Measurements from ENCODE around the gene MARCHF2.
A peak's percentile ranks its signal among the peaks of the same experiment; 100 is the strongest.
"Not testable (repeated sequence)": the region's sequence is repeated elsewhere in the genome, so short reads cannot be mapped to it uniquely, and the experiment has no call there.

The MARCHF2 gene

GRCh38 chr19:8441725-8442544 is 28.8 kb downstream of the MARCHF2 start:
- no peaks in the 10 kb centered on the region for H3K27me3 ChIP-seq (ENCODE audit: insufficient read depth, low read length, poor library complexity)
- no peak overlapping the region for H2BK120ac ChIP-seq (ENCODE audit: low read depth, low read length)
- H4K8ac ChIP-seq (ENCODE audit: low read depth, low read length): no peak overlapping the region
- no peaks in the 10 kb centered on the region for H3K36me3 ChIP-seq (ENCODE audit: control insufficient read depth, insufficient read depth, low read length)
- no peak overlapping the region for H3K9ac ChIP-seq (ENCODE audit: low read length)
- no peak overlapping the region for H3K4ac ChIP-seq (ENCODE audit: low read depth, low read length)
- no peak overlapping the region for H2BK15ac ChIP-seq (replicated peaks; ENCODE audit: low read depth)
- H2BK5ac ChIP-seq (ENCODE audit: low read length): no peak overlapping the region
- DNase-seq: no peak
- H3K56ac ChIP-seq (ENCODE audit: low read length): no peak overlapping the region
- no peak overlapping the region for H2AK5ac ChIP-seq (ENCODE audit: low read length)
- no peak overlapping the region for H3K27ac ChIP-seq (ENCODE audit: low read depth, low read length)
- no peaks in the 10 kb centered on the region for H3K79me1 ChIP-seq (ENCODE audit: low read length)
- no peak overlapping the region for H3K4me2 ChIP-seq (ENCODE audit: low read length)
- WGBS (ENCODE audit: extremely low coverage, insufficient coverage, low lambda C conversion rate): no CpG with 5 or more reads among the region's 6 CpGs
- H3K4me1 ChIP-seq (ENCODE audit: control insufficient read depth, low read depth, low read length): no peaks in the 10 kb centered on the region
- no peak overlapping the region for H3K4me3 ChIP-seq (ENCODE audit: low read length)
- H3K18ac ChIP-seq (ENCODE audit: low read length): no peak overlapping the region
- no peak overlapping the region for H4K5ac ChIP-seq (ENCODE audit: low read length)
- H3K79me2 ChIP-seq (ENCODE audit: control insufficient read depth, insufficient read depth, low read length): peaks cover 21% of the 10 kb centered on the region
- no peak overlapping the region for H3K23ac ChIP-seq (ENCODE audit: low read length)

GRCh38 chr19:8444140-8444676 is 31.1 kb downstream of the MARCHF2 start:
- peak overlapping the region; percentile 55 for H3K27ac ChIP-seq (ENCODE audit: low read depth, low read length)
- WGBS (ENCODE audit: extremely low coverage, insufficient coverage, low lambda C conversion rate): no CpG with 5 or more reads among the region's 32 CpGs

GRCh38 chr19:8444677-8445487 is 31.8 kb downstream of the MARCHF2 start, which contains the start of gene HNRNPM:
Gene HNRNPM, plus strand, starts transcription at chr19:8444975. Its CDS starts 24 bp downstream, at chr19:8444999.
- Histone ChIP-seq H3K56ac (ENCODE audit: low read length) (peak within 1 kb of the TSS; percentile 99), H3K27me3 (ENCODE audit: insufficient read depth, low read length, poor library complexity) (no peaks in the 10 kb centered on the region), H3K79me1 (ENCODE audit: low read length) (no peaks in the 10 kb centered on the region), H3K27ac (ENCODE audit: low read depth, low read length) (peak within 1 kb of the TSS; percentile 67), H2BK120ac (ENCODE audit: low read depth, low read length) (peak within 1 kb of the TSS; percentile 7), H3K4me3 (ENCODE audit: low read length) (peak within 1 kb of the TSS; percentile 69), H3K79me2 (ENCODE audit: control insufficient read depth, insufficient read depth, low read length) (peaks cover 47% of the 10 kb centered on the region), H2BK5ac (ENCODE audit: low read length) (peak within 1 kb of the TSS; percentile 79), H3K4me1 (ENCODE audit: control insufficient read depth, low read depth, low read length) (peaks cover 3% of the 10 kb centered on the region), H2BK15ac (replicated peaks; ENCODE audit: low read depth) (no peak within 1 kb of the TSS), H2AK5ac (ENCODE audit: low read length) (peak within 1 kb of the TSS; percentile 52), H3K4me2 (ENCODE audit: low read length) (peak within 1 kb of the TSS; percentile 43), H4K8ac (ENCODE audit: low read depth, low read length) (no peak within 1 kb of the TSS), H3K18ac (ENCODE audit: low read length) (peak within 1 kb of the TSS; percentile 85), H3K9ac (ENCODE audit: low read length) (peak within 1 kb of the TSS; percentile 98), H3K36me3 (ENCODE audit: control insufficient read depth, insufficient read depth, low read length) (no peaks in the 10 kb centered on the region), H4K5ac (ENCODE audit: low read length) (no peak within 1 kb of the TSS), H3K4ac (ENCODE audit: low read depth, low read length) (peak within 1 kb of the TSS; percentile 98), H3K23ac (ENCODE audit: low read length) (peak within 1 kb of the TSS; percentile 98)
- no CpG with 5 or more reads among the region's 93 CpGs for WGBS (ENCODE audit: extremely low coverage, insufficient coverage, low lambda C conversion rate)
- peak; percentile 98 for DNase-seq

More at GRCh38 chr19:8444140-8444676, 31.1 kb downstream of the MARCHF2 start:
- not testable (repeated sequence) for H3K23ac ChIP-seq (ENCODE audit: low read length); DNase-seq; H3K36me3 ChIP-seq (ENCODE audit: control insufficient read depth, insufficient read depth, low read length); H4K5ac ChIP-seq (ENCODE audit: low read length); H3K4ac ChIP-seq (ENCODE audit: low read depth, low read length); H2BK5ac ChIP-seq (ENCODE audit: low read length); H3K27me3 ChIP-seq (ENCODE audit: insufficient read depth, low read length, poor library complexity); H3K79me1 ChIP-seq (ENCODE audit: low read length); H3K4me1 ChIP-seq (ENCODE audit: control insufficient read depth, low read depth, low read length); H4K8ac ChIP-seq (ENCODE audit: low read depth, low read length); H2BK120ac ChIP-seq (ENCODE audit: low read depth, low read length); H2AK5ac ChIP-seq (ENCODE audit: low read length); H2BK15ac ChIP-seq (replicated peaks; ENCODE audit: low read depth)
- peak overlapping the region; percentile 52 for H3K18ac ChIP-seq (ENCODE audit: low read length)
- H3K79me2 ChIP-seq (ENCODE audit: control insufficient read depth, insufficient read depth, low read length): peaks cover 42% of the 10 kb centered on the region
- H3K4me2 ChIP-seq (ENCODE audit: low read length): peak overlapping the region; percentile 37
- H3K4me3 ChIP-seq (ENCODE audit: low read length): peak overlapping the region; percentile 69
- H3K9ac ChIP-seq (ENCODE audit: low read length): peak overlapping the region; percentile 93
- peak overlapping the region; percentile 94 for H3K56ac ChIP-seq (ENCODE audit: low read length)

GRCh38 chr19:8445488-8446001 is 32.4 kb downstream of the MARCHF2 start:
- Histone ChIP-seq H2BK120ac (ENCODE audit: low read depth, low read length) (peak overlapping the region; percentile 7), H3K4ac (ENCODE audit: low read depth, low read length) (peak overlapping the region; percentile 98), H3K4me3 (ENCODE audit: low read length) (peak overlapping the region; percentile 29), H2BK15ac (replicated peaks; ENCODE audit: low read depth) (no peak overlapping the region), H4K8ac (ENCODE audit: low read depth, low read length) (no peak overlapping the region), H3K4me2 (ENCODE audit: low read length) (peak overlapping the region; percentile 43), H4K5ac (ENCODE audit: low read length) (no peak overlapping the region), H3K9ac (ENCODE audit: low read length) (peak overlapping the region; percentile 98), H3K79me2 (ENCODE audit: control insufficient read depth, insufficient read depth, low read length) (peaks cover 53% of the 10 kb centered on the region), H2BK5ac (ENCODE audit: low read length) (peak overlapping the region; percentile 79), H3K56ac (ENCODE audit: low read length) (peak overlapping the region; percentile 99), H3K79me1 (ENCODE audit: low read length) (no peaks in the 10 kb centered on the region), H3K4me1 (ENCODE audit: control insufficient read depth, low read depth, low read length) (peaks cover 8% of the 10 kb centered on the region), H3K18ac (ENCODE audit: low read length) (peak overlapping the region; percentile 85), H3K27me3 (ENCODE audit: insufficient read depth, low read length, poor library complexity) (no peaks in the 10 kb centered on the region), H3K36me3 (ENCODE audit: control insufficient read depth, insufficient read depth, low read length) (no peaks in the 10 kb centered on the region), H3K27ac (ENCODE audit: low read depth, low read length) (peak overlapping the region; percentile 67), H3K23ac (ENCODE audit: low read length) (peak overlapping the region; percentile 98), H2AK5ac (ENCODE audit: low read length) (no peak overlapping the region)
- peak; percentile 54 for DNase-seq
- WGBS (ENCODE audit: extremely low coverage, insufficient coverage, low lambda C conversion rate): no CpG with 5 or more reads among the region's 45 CpGs

GRCh38 chr19:8446061-8446709 is 33.1 kb downstream of the MARCHF2 start:
- no CpG with 5 or more reads among the region's 16 CpGs for WGBS (ENCODE audit: extremely low coverage, insufficient coverage, low lambda C conversion rate)
- H3K27me3 ChIP-seq (ENCODE audit: insufficient read depth, low read length, poor library complexity): no peaks in the 10 kb centered on the region

More at GRCh38 chr19:8446061-8446709, 33.1 kb downstream of the MARCHF2 start:
- H3K4me1 ChIP-seq (ENCODE audit: control insufficient read depth, low read depth, low read length): peaks cover 8% of the 10 kb centered on the region
- no peak overlapping the region for H2AK5ac ChIP-seq (ENCODE audit: low read length)
- no peak overlapping the region for H3K18ac ChIP-seq (ENCODE audit: low read length)
- no peak overlapping the region for H3K27ac ChIP-seq (ENCODE audit: low read depth, low read length)
- no peak overlapping the region for H3K4ac ChIP-seq (ENCODE audit: low read depth, low read length)
- H3K79me2 ChIP-seq (ENCODE audit: control insufficient read depth, insufficient read depth, low read length): peaks cover 59% of the 10 kb centered on the region
- H2BK120ac ChIP-seq (ENCODE audit: low read depth, low read length): no peak overlapping the region
- H4K5ac ChIP-seq (ENCODE audit: low read length): no peak overlapping the region
- peak overlapping the region; percentile 98 for H3K9ac ChIP-seq (ENCODE audit: low read length)
- no peak overlapping the region for H4K8ac ChIP-seq (ENCODE audit: low read depth, low read length)
- H3K56ac ChIP-seq (ENCODE audit: low read length): peak overlapping the region; percentile 99
- no peaks in the 10 kb centered on the region for H3K79me1 ChIP-seq (ENCODE audit: low read length)
- peak overlapping the region; percentile 29 for H3K4me3 ChIP-seq (ENCODE audit: low read length)
- no peak for DNase-seq
- no peak overlapping the region for H2BK5ac ChIP-seq (ENCODE audit: low read length)
- H3K4me2 ChIP-seq (ENCODE audit: low read length): peak overlapping the region; percentile 43
- no peak overlapping the region for H2BK15ac ChIP-seq (replicated peaks; ENCODE audit: low read depth)
- no peaks in the 10 kb centered on the region for H3K36me3 ChIP-seq (ENCODE audit: control insufficient read depth, insufficient read depth, low read length)
- no peak overlapping the region for H3K23ac ChIP-seq (ENCODE audit: low read length)

Measured in mesendoderm (in vitro differentiated cells).